Putamen (tissue), 1 donor: ENCODE measurements around the gene KRT40.

Source experiments
- DNase-seq: peaks from one replicate; pipeline ENCODE4 v3.0.0-alpha.2; 2016; ENCODE audit warnings: low spot score

Gene KRT40

DNA sequence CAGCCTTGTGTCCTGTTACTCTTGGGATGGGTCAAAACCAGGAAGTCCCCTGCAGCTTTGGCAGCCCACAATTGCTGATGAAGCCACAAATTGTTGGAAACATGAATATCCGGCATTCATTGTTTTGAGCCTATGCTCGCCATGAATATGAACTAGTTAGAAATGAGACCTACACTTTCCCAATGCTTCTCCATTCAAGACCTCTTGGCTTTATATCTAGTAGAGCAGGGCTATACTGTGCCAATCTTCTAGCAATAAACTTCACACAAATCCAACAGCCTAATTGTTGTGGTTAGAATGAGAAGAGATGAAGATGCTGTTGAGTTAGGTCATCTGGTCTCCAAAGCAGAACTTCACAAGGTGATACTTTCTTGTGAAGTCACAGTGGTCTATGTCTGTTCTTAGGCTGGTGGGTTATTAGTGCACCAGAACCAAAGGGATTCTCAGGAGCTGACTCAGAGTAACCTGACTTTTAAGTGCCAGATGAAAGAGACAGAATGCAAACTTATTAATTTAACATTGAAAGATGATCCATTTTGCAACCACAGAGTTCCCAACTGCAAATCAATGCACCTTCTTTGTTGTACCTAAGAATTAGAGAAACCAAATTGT lies 33.0 kb downstream of the KRT40 start:
- DNase-seq, result no peak

DNA sequence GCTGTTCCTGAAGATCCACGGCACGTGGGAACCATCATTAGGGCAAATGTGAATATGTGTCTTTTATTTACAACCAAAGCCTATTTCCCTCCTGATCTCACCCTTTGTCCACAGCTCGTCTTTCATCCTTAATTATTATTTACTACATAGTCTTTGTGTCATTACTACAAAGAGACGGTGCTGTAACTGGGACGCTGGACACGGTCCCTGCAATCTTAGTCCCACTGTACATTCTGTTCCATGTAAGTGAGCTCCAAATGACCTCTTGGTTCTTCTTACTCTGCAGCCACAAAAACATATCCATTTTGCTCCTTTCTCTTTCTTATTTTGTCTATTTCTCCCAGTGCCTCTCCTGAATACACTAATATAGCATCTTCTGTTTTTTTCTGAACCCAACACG lies 34.0 kb downstream of the KRT40 start:
- DNase-seq, result no peak

DNA sequence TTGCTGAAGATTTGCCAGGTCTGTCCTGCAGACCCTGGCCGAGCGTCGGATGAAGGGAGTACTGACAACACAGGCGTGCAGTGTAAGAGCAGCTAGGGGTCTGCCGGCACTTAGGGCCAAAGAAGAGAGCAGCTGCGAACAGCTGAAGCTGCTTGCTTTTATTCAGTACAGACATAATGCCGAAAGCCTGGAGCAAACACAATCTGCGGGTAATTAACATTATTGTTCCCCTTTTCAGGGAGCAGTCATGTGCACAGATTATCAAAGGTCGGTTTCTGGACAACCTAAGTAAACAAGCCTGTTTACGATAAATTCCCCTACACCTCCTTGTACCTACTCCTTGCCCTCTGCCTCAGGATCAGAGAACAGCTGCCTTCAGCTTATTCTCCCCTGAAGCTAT lies 34.7 kb downstream of the KRT40 start:
- no peak for DNase-seq

DNA sequence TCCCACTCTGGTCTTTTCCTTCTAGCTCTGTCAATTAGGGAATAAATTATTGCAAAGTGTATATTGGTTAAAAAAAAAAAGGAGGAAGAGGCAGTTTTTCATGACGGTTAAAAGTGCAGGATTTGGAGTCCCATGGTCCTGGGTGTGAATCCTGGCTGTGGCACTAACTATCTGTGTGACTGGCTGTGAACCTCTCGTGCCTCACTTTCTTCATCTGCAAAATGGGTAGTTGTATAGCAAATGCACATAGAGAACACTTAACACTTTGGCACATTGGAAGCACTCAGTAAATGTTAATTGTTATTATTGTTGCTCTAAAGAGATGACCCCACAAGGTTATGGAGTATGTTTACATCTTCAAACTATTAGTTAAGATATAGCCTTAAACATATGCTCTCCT lies 36.2 kb downstream of the KRT40 start:
- no peak for DNase-seq

DNA sequence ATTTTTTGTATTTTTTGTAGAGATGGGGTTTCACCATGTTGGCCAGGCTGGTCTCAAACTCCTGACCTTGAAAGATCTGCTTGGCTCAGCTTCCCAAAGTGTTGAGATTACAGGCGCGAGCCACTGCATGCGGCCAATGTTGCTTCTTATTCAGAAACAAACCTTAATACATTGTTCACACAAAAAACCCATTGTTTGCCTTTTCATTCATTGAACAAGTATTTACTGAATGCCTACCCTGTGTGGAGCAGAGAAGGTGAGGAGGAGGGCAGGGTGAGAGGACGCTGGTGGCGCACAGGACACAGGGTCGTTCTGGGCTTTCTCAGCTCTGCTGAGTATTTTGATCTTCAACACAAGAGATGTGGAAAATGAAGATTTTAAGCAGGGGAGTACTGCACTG lies 38.7 kb downstream of the KRT40 start:
- DNase-seq, result no peak

DNA sequence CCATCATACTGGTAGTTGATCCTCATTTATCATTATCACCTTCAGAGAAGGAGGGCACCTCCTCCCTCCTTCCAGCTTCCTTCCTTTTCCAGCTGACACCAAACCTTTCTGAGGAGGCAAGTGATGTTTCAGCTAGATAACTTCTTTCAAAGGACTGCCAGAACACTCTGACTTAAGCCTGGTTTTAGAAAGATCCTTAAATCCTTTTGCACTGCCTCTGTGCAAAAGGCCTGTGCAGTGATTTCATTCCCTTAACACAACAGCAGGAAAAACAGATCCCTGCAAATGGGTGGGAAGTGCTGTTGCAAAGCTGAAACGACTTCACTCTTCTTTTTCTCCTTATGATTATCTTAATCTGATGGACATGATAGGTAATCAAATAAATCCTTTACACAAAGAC lies 39.6 kb downstream of the KRT40 start:
- DNase-seq, result no peak

DNA sequence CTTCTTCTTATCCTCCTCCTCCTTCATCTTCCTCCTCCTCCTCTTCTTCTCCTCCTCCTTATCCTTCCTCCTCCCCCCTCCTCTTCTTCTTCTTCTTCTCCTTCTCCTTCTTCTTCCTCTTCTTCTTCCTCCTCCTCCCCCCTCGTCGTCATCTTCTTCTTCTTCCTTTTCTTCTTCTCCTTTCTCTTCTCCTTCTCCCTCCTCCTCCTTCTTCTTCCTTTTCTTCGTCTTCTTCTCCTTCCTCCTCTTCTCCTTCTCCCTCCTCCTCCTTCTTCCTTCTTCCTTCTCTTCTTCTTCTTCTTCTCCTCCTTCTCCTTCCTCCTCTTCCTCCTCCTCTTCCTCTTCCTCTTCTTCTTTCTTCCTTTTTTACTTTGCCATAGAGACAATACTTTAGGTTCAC lies 41.6 kb downstream of the KRT40 start:
- DNase-seq, result no peak

DNA sequence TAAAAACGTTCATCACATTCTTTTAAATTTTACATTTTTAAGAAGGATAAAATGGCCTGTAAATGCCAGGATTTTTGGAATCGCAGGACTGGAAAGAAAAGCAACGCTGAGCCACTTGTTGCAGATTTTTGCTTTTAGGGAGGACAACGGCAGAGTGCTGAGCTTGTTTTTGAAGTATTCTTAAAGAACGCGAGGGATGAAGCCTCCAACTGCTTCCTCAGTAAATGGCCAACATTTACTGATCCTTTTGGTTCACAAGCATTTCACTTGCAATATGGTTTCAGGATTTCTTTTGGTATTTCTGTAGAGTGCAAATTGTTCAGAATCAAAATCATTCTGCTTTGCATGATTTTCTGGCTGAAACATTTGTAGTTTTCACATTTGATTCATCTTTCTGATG lies 43.9 kb downstream of the KRT40 start:
- DNase-seq, result no peak

DNA sequence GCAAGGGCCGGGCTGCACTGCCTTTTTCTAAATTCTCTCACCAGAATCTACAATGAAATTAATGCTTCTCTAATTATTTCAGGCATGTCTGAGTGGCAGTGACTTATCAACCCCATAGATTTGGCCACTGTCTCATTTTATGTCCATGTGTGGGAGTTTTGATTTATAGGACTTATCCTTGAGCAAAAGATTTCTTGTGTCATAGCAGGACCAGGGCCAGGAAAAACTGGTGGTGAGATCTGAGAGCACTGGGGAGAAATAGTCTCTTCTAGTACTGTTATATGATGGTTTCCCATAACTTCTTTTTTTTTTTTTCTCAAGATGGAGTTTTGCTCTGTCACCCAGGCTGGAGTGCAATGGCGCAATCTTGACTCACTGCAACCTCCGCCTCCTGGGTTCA lies 45.1 kb downstream of the KRT40 start:
- DNase-seq, result no peak

DNA sequence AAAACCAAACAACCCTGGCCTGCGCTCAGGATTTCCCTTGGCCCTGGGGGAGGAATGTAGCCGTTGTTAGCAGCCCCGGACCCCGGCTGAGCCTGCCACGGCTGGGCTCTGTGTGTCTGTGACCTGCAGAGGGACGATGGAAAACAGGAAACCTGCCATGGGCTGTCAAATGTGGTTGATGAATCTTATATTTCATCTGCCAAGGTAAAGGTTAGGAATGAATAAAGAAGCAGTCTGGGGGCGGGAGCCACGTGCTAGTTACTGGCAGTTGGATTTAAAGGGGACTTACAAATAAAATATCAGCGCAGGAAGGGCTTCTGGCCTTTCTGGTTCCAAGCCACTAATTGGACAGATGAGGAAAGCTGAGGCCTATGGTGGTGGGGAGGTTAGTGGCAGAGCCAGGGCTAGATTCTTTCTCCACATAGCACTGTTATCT lies 46.7 kb downstream of the KRT40 start, which contains the start of gene KRT23:
KRT23 (minus strand) TSS at position 263 of the 436 bp plus-strand sequence. CDS start 1,043 bp downstream, outside the sequence.
- DNase-seq, result no peak

DNA sequence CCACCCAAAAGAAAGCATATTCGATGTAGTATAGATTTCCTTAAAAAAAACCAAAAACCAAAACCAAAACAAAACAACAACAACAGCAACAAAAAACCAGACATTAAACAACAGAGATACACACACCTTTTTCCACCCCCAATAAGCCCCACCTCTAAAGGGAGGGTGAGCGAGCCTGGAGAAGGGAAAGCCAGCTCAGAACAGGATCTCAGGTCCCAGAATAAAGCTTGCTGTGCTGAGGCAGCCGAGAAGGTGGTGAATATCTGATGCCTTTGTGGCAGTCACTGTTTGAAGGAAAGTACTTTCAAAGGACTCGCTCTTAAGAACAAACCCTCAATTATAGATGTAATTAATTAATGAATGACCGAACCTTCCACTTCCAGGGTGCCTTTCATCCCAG lies 47.1 kb downstream of the KRT40 start:
- no peak for DNase-seq

DNA sequence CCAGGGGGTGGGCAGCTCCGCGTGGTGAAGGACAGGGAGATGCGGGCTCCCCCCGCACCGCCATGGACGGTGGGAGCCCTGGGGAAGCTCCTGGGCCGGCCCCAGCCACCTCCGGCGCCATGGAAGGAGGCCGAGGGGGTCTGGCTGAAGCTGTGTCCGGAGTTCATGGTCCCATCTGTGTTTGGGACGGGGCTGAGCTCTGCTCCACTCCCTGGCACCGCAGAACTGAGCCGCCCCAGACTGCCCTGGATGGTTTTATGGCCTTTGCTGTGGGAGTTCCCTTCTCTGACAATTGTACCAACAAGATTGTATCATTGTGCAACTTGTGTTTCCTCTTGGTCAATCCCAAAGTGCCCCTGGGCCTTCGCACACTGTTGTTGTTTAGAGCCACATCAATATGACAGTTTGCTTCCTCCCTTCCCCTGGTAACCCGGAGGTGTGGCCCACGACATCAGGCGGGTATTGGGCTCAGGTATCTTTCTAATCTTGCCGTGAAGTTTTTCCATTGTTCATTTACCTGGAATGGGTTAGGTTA lies 47.6 kb downstream of the KRT40 start:
- DNase-seq, result no peak

DNA sequence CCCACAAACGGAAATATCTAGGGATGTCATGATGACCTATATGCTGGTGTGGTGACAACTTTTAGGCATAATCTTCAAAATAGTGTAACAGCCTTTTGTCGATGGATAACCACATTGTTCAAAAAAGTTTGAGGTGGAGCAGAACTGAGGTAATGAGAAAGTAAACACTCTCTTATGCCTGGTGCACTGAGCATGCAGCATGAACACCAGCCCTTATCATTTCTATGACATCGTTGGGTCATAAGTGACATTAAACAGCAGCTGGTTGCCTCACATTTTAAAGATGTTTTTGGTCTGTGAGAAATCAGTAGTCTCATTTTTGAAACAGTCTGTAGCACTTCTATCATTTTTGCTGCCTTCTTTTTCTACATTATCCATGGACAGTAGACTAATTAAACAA lies 48.5 kb downstream of the KRT40 start:
- no peak for DNase-seq

DNA sequence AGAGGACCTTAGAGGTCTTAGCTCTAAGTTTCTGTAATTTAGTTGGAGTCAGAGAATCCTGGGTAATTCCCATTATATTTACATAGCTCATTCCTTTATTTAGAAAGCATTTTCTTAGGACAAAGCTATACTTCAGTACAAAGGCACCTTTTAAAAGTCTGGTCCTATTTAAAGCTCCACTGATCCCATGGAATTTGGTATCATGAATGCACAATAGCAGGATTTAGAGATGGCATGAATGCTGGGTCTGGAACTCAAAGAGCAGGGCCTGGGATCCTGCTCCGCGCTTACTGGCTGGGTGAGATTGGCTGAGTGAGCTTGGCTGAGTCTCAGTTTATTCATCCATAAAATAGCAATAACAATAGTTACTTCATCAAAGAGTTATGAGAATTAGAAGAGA lies 51.5 kb downstream of the KRT40 start:
- DNase-seq, result no peak

DNA sequence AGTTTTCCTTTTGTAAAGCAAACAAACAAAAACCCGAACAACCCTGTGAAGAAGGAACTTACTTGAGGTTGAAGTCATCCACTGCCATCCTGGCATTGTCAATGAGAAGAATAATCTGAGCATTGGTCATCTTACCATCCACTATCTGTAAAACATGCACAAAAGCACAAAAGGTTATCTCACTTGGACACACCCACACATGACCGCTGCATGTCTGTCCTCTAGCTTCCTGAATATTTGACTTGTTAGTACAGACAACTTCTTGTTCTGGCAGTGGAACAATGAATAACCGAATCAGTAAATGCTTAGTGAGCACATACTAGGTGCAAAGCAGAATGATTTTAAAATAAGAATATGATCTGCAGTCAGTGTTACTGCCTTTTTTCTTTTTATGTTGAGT lies 52.8 kb downstream of the KRT40 start:
- no peak for DNase-seq
